Cardiac fibroblast (primary cell): Measurements from ENCODE around the gene NOTUM.
"Not testable (repeated sequence)": the region's sequence is repeated elsewhere in the genome, so short reads cannot be mapped to it uniquely, and the experiment has no call there.

Source experiments
- DNase-seq, 2 donors: peaks; one replicate each; pipeline versions ENCODE4 v3.0.0 to v3.0.0-alpha.2; 2010; ENCODE audit warnings: low read depth in 2 of 2
- H3K4me3 ChIP-seq, 2 donors: replicated peaks in 1 of 2; 1 replicate in 1 of 2; 2 replicates in 1 of 2; pipeline ENCODE4 v1.5.1; 2011; ENCODE audit warnings: low read depth in 2 of 2, low read length in 2 of 2, mild to moderate bottlenecking in 2 of 2, moderate library complexity in 1 of 2
- CTCF ChIP-seq: IDR thresholded peaks from one replicate; pipeline ENCODE4 v1.5.1; 2011; ENCODE audit warnings: low read depth, mild to moderate bottlenecking, low read length, inconsistent platforms

NOTUM gene

GRCh38 chr17:81955058-81955681 is 5.8 kb downstream of the NOTUM start:
- no peak for DNase-seq
- no peak for TF ChIP-seq CTCF
- no peak overlapping the region for H3K4me3 ChIP-seq

- DNase-seq = no peak
- no peak overlapping the region for H3K4me3 ChIP-seq
- no peak for TF ChIP-seq CTCF
Observed at GRCh38 chr17:81954131-81955057, 6.6 kb downstream of the NOTUM start.

DNA sequence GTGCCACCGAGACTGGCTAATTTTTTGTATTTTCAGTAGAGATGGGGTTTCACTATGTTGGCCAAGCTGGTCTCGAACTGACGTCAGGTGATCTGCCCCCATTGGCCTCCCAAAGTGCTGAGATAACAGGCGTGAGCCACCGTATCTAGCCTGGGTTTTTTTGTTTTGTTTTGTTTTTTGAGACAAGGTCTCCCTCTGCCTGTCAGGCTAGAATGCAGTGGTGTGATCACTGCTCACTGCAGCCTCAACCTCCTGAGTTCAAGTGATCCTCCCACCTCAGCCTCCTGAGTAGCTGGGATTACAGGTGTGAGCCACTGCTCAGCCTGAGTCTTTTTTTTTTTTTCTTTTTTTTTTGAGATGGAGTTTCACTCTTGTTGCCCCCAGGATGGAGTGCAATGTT is 7.5 kb downstream of the NOTUM start:
- H3K4me3 ChIP-seq, DNase-seq: not testable (repeated sequence)

DNA sequence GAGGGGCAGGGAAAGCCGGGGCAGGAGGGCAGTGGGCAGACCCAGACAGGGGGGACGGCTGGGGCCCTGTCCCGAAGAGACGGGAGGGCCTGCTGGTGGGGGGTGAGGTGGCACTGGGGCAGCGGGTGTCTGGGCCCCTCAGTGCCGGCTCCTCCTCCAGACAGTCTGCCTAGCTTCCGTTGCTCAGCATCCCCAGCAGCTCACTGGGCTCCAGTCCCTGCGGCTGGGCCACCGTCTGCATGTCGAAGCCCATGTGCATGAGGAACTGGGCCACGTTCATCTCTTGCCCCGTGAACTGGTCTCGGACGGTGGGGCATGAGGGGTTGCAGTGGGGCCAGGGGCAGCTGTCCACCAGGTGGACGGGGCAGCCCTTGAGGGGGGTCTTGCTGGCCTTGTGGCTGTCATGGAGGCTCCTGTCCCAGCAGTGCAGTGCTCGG is 8.2 kb downstream of the NOTUM start:
- no peak for TF ChIP-seq CTCF
- no peak for DNase-seq

DNA sequence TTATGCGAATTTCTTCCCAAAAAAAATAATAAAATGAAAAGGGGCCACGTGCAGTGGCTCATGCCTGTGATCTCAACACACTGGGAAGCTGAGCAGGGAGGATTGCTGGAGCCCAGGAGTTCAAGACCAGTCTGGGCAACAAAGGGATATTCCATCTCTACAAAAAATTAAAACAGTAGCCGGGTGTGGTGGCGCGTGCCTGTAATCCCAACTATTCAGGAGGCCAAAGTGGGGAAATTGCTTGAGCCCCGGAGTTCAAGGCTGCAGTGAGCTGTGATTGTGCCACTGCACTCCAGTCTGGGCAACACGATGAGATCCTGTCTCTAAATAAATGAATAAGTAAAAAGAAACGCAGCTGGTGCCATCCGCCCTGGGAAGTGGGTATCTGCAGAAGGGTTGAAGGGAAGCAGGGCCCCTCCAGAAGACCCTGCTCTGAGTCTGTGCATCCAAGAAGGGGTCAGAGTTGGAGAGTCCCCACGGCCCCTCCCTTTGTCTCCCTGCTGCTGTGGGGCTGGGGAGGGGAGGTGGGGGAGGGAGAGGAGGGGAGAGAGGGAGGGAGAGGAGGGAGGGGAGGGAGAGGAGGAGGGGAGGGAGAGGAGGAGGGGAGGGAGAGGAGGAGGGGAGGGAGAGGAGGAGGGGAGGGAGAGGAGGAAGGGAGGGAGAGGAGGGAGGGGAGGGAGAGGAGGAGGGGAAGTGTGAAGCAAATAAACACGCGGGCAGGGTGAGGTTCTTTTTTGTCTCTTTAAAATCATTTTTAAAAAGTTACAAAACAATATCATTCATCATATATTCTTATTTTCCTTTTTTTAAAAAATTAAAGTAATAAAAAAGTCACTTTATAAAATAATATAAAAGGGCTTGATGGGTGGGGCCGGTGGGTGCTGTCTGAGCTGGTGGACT is 9.0 kb downstream of the NOTUM start:
- TF ChIP-seq CTCF = no peak
- H3K4me3 ChIP-seq = no peak overlapping the region
- no peak for DNase-seq

More for the DNA sequence above, 8.2 kb downstream of the NOTUM start:
- H3K4me3 ChIP-seq = no peak overlapping the region

DNA sequence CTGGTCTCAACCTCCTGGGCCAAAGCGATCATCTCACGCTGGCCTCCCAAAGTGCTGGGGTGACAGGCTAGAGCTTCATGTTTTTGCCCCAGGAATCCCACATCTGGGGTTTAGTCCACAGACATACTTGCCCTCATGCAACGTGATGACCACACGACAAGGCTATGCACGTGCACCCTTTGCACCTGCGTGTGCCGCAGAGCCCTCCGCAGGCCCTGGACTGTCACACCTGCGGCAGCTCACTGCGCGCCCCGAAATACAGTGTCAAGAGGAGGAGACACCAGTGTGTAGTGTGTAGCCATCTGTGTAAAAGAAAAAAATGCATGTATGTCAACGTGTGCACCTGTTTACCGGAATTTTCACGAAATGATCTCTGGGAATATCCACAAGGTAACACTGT is 10.5 kb downstream of the NOTUM start:
- TF ChIP-seq CTCF = no peak
- DNase-seq = no peak
- H3K4me3 ChIP-seq = no peak overlapping the region
